ENCODE measurements around the gene DDAH2.
"Not testable (repeated sequence)": the region's sequence is repeated elsewhere in the genome, so short reads cannot be mapped to it uniquely, and the experiment has no call there.

DDAH2 gene

GRCh38 chr6:31710523-31711219, 18.4 kb downstream of the DDAH2 start:
- FAIRE-seq (no peak), DNase-seq (ENCODE audit: insufficient read length, low spot score) (no peak)
- no peak for TF ChIP-seq CTCF (IDR thresholded peaks at IDR 0.05; ENCODE audit: insufficient read depth, missing control alignments)

GRCh38 chr6:31709157-31709556, 19.9 kb downstream of the DDAH2 start:
- not testable (repeated sequence) for FAIRE-seq

GRCh38 chr6:31708224-31708623, 20.9 kb downstream of the DDAH2 start:
- TF ChIP-seq CTCF (IDR thresholded peaks at IDR 0.05; ENCODE audit: insufficient read depth, missing control alignments) = no peak
- no peak for FAIRE-seq
- DNase-seq (ENCODE audit: insufficient read length, low spot score) = no peak

More at GRCh38 chr6:31709157-31709556, 19.9 kb downstream of the DDAH2 start:
- DNase-seq (ENCODE audit: insufficient read length, low spot score) = not testable (repeated sequence)

- FAIRE-seq (no peak), DNase-seq (ENCODE audit: insufficient read length, low spot score) (no peak)
- TF ChIP-seq CTCF (IDR thresholded peaks at IDR 0.05; ENCODE audit: insufficient read depth, missing control alignments) = no peak
These were observed 21.4 kb downstream of the DDAH2 start for GRCh38 chr6:31707701-31708100.

- FAIRE-seq = no peak
- DNase-seq (ENCODE audit: insufficient read length, low spot score) = no peak
- no peak for TF ChIP-seq CTCF (IDR thresholded peaks at IDR 0.05; ENCODE audit: insufficient read depth, missing control alignments)
These were observed 22.5 kb downstream of the DDAH2 start, which contains the start of gene LY6G6F for GRCh38 chr6:31706599-31706998. Gene LY6G6F, plus strand, starts transcription at chr6:31706866. Its CDS starts 41 bp downstream, at chr6:31706907.

- no peak for TF ChIP-seq CTCF (IDR thresholded peaks at IDR 0.05; ENCODE audit: insufficient read depth, missing control alignments)
- DNase-seq (ENCODE audit: insufficient read length, low spot score) (no peak), FAIRE-seq (no peak)
These were observed 23.2 kb downstream of the DDAH2 start for GRCh38 chr6:31705931-31706330.

GRCh38 chr6:31702819-31703716, 26.0 kb downstream of the DDAH2 start, which contains the start of gene ABHD16A:
Gene ABHD16A, minus strand, starts transcription at chr6:31703324. Its CDS starts 43 bp downstream, at chr6:31703281.
- no peak for TF ChIP-seq CTCF (IDR thresholded peaks at IDR 0.05; ENCODE audit: insufficient read depth, missing control alignments)
- no peak for FAIRE-seq
- peak; percentile 98 for DNase-seq (ENCODE audit: insufficient read length, low spot score)
